HG03095 (cell line): ENCODE data around the gene SUPV3L1.
"Not testable (repeated sequence)": the region's sequence is repeated elsewhere in the genome, so short reads cannot be mapped to it uniquely, and the experiment has no call there.

Experiments
- ATAC-seq: cut with Tn5 transposase; IDR thresholded peaks from one replicate; pipeline ENCODE4 v1.9.1; 2021; ENCODE audit warnings: moderate library complexity; ENCODE audit not compliant: unreplicated experiment

The SUPV3L1 gene

GRCh38 chr10:69228151-69228550, 48.1 kb downstream of the SUPV3L1 start:
- ATAC-seq = no peak

- no peak for ATAC-seq
These were observed 49.5 kb downstream of the SUPV3L1 start for GRCh38 chr10:69229616-69229916.

GRCh38 chr10:69230128-69230527, 50.1 kb downstream of the SUPV3L1 start:
- no peak for ATAC-seq

GRCh38 chr10:69232252-69232651, 52.2 kb downstream of the SUPV3L1 start:
- no peak for ATAC-seq

- ATAC-seq = no peak
These were observed 52.9 kb downstream of the SUPV3L1 start for GRCh38 chr10:69232736-69233480.

GRCh38 chr10:69234447-69234846, 54.4 kb downstream of the SUPV3L1 start:
- ATAC-seq = no peak

GRCh38 chr10:69237528-69238159, 57.6 kb downstream of the SUPV3L1 start:
- peak; percentile 94 for ATAC-seq

GRCh38 chr10:69239136-69239535, 59.1 kb downstream of the SUPV3L1 start:
- ATAC-seq = no peak

- ATAC-seq = no peak
These were observed 59.9 kb downstream of the SUPV3L1 start for GRCh38 chr10:69239816-69240434.

- no peak for ATAC-seq
These were observed 60.4 kb downstream of the SUPV3L1 start for GRCh38 chr10:69240455-69240854.

- no peak for ATAC-seq
These were observed 61.5 kb downstream of the SUPV3L1 start for GRCh38 chr10:69241575-69241974.

GRCh38 chr10:69242040-69242851, 62.2 kb downstream of the SUPV3L1 start:
- ATAC-seq = no peak

GRCh38 chr10:69242852-69243212, 62.8 kb downstream of the SUPV3L1 start:
- no peak for ATAC-seq

GRCh38 chr10:69243817-69244216, 63.8 kb downstream of the SUPV3L1 start:
- no peak for ATAC-seq

- ATAC-seq = no peak
These were observed 66.0 kb downstream of the SUPV3L1 start for GRCh38 chr10:69246036-69246435.

GRCh38 chr10:69246581-69247312, 66.7 kb downstream of the SUPV3L1 start:
- no peak for ATAC-seq

- ATAC-seq = no peak
These were observed 67.3 kb downstream of the SUPV3L1 start for GRCh38 chr10:69247313-69247710.

- no peak for ATAC-seq
These were observed 68.2 kb downstream of the SUPV3L1 start for GRCh38 chr10:69248117-69248730.

GRCh38 chr10:69250041-69250440, 70.0 kb downstream of the SUPV3L1 start:
- no peak for ATAC-seq

- ATAC-seq = not testable (repeated sequence)
These were observed 71.4 kb downstream of the SUPV3L1 start for GRCh38 chr10:69251417-69251816.
